HEK293 (cell line): ENCODE measurements around the gene DHRS4.

Experiments used
- BCL6B ChIP-seq: fragments of 450-650 bp; formaldehyde crosslinking; IDR thresholded peaks from 2 replicates; pipeline ENCODE4 v1.5.1; 2017; ENCODE audit warnings: missing biosample characterization, missing genetic modification characterization
- GLIS2 ChIP-seq: fragments of 450-650 bp; formaldehyde crosslinking; IDR thresholded peaks from 2 replicates; pipeline ENCODE4 v1.5.1; 2016; ENCODE audit warnings: missing biosample characterization, missing genetic modification characterization
- IKZF3 ChIP-seq: fragments of 450-650 bp; IDR thresholded peaks from 2 replicates; pipeline ENCODE4 v1.5.0; 2018; ENCODE audit warnings: missing biosample characterization, mild to moderate bottlenecking, missing genetic modification characterization, moderate library complexity
- PRDM2 ChIP-seq: fragments of 450-650 bp; formaldehyde crosslinking; IDR thresholded peaks from 2 replicates; pipeline ENCODE4 v1.5.1; 2016; ENCODE audit warnings: missing biosample characterization, missing genetic modification characterization, borderline replicate concordance
- SP2 ChIP-seq: fragments of 450-650 bp; formaldehyde crosslinking; IDR thresholded peaks from 2 replicates; pipeline ENCODE4 v1.5.1; 2016; ENCODE audit warnings: missing biosample characterization, missing genetic modification characterization
- SP3 ChIP-seq: fragments of 450-650 bp; formaldehyde crosslinking; IDR thresholded peaks from 2 replicates; pipeline ENCODE4 v1.5.1; 2016; ENCODE audit warnings: missing biosample characterization, missing genetic modification characterization
- WT1 ChIP-seq: fragments of 450-650 bp; formaldehyde crosslinking; IDR thresholded peaks from 2 replicates; pipeline ENCODE4 v1.5.1; 2016; ENCODE audit warnings: missing biosample characterization, missing genetic modification characterization
- ZBTB11 ChIP-seq: fragments of 450-650 bp; formaldehyde crosslinking; conservative IDR thresholded peaks from 2 replicates; pipeline ENCODE4 v1.5.1; 2016; ENCODE audit warnings: low read depth, missing biosample characterization, missing genetic modification characterization
- ZBTB48 ChIP-seq: fragments of 450-650 bp; formaldehyde crosslinking; IDR thresholded peaks from 2 replicates; pipeline ENCODE4 v1.5.1; 2016; ENCODE audit warnings: missing biosample characterization, missing genetic modification characterization
- ZBTB7A ChIP-seq: fragments of 450-650 bp; formaldehyde crosslinking; IDR thresholded peaks from 2 replicates; pipeline ENCODE4 v1.5.1; 2016; ENCODE audit warnings: low read depth, missing biosample characterization, missing genetic modification characterization
- ZFHX2 ChIP-seq: fragments of 450-650 bp; formaldehyde crosslinking; conservative IDR thresholded peaks from 2 replicates; pipeline ENCODE4 v1.5.1; 2016; ENCODE audit warnings: missing biosample characterization, missing genetic modification characterization
- ZNF146 ChIP-seq: fragments of 450-650 bp; formaldehyde crosslinking; IDR thresholded peaks from 2 replicates; pipeline ENCODE4 v1.5.1; 2016; ENCODE audit warnings: missing biosample characterization, missing genetic modification characterization
- ZNF16 ChIP-seq: fragments of 450-650 bp; formaldehyde crosslinking; IDR thresholded peaks from 2 replicates; pipeline ENCODE4 v1.5.1; 2016; ENCODE audit warnings: low read depth, missing biosample characterization, missing genetic modification characterization
- ZNF169 ChIP-seq: fragments of 450-650 bp; formaldehyde crosslinking; IDR thresholded peaks from 2 replicates; pipeline ENCODE4 v1.5.1; 2016; ENCODE audit warnings: missing biosample characterization, missing genetic modification characterization
- ZNF362 ChIP-seq: fragments of 450-650 bp; formaldehyde crosslinking; IDR thresholded peaks from 2 replicates; pipeline ENCODE4 v1.5.1; 2016; ENCODE audit warnings: missing biosample characterization, missing genetic modification characterization
- ZNF37A ChIP-seq: fragments of 450-650 bp; IDR thresholded peaks from 2 replicates; pipeline ENCODE4 v1.5.1; 2018; ENCODE audit warnings: missing biosample characterization, missing genetic modification characterization
- ZNF391 ChIP-seq: fragments of 450-650 bp; formaldehyde crosslinking; IDR thresholded peaks from 2 replicates; pipeline ENCODE4 v1.5.1; 2016; ENCODE audit warnings: low read depth, missing biosample characterization, missing genetic modification characterization, borderline replicate concordance
- ZNF433 ChIP-seq: fragments of 450-650 bp; formaldehyde crosslinking; IDR thresholded peaks from 2 replicates; pipeline ENCODE4 v1.5.1; 2016; ENCODE audit warnings: missing biosample characterization, missing genetic modification characterization, low read depth
- ZNF560 ChIP-seq: fragments of 450-650 bp; formaldehyde crosslinking; IDR thresholded peaks from 2 replicates; pipeline ENCODE4 v1.5.1; 2017; ENCODE audit warnings: missing biosample characterization, missing genetic modification characterization, borderline replicate concordance
- ZNF596 ChIP-seq: fragments of 450-650 bp; IDR thresholded peaks from 2 replicates; pipeline ENCODE4 v1.5.0; 2018; ENCODE audit warnings: missing biosample characterization, mild to moderate bottlenecking, missing genetic modification characterization, moderate library complexity
- ZNF600 ChIP-seq: fragments of 450-650 bp; formaldehyde crosslinking; IDR thresholded peaks from 2 replicates; pipeline ENCODE4 v1.5.1; 2016; ENCODE audit warnings: missing biosample characterization, missing genetic modification characterization
- ZNF670 ChIP-seq: fragments of 450-650 bp; formaldehyde crosslinking; IDR thresholded peaks from 2 replicates; pipeline ENCODE4 v1.5.1; 2016; ENCODE audit warnings: missing biosample characterization, missing genetic modification characterization, low read depth
- ZNF791 ChIP-seq: fragments of 450-650 bp; formaldehyde crosslinking; IDR thresholded peaks from 2 replicates; pipeline ENCODE4 v1.5.1; 2016; ENCODE audit warnings: missing biosample characterization, missing genetic modification characterization
- ZNF830 ChIP-seq: fragments of 450-650 bp; IDR thresholded peaks from 2 replicates; pipeline ENCODE4 v1.5.0; 2018; ENCODE audit warnings: missing biosample characterization, missing genetic modification characterization, low read depth, mild to moderate bottlenecking, moderate library complexity
- ZSCAN5A ChIP-seq: fragments of 450-650 bp; formaldehyde crosslinking; IDR thresholded peaks from 2 replicates; pipeline ENCODE4 v1.5.1; 2016; ENCODE audit warnings: missing biosample characterization, missing genetic modification characterization

DHRS4 gene

GRCh38 chr14:23953464-23954278, at the start of gene DHRS4 (continued):
- TF ChIP-seq PRDM2 (tag by site-specific recombination), result no peak
- TF ChIP-seq ZNF146 (tag by site-specific recombination), result 0 out of 2 replicates have a peak, but pooled peaks have one; percentile 19
- peak; percentile 92 for TF ChIP-seq SP3 (tag by site-specific recombination)
- TF ChIP-seq ZBTB48 (tag by site-specific recombination), result peak; percentile 90
- peak; percentile 54; the same call in 1 of the 2 replicates for TF ChIP-seq ZBTB11
- no peak for TF ChIP-seq BCL6B (tag by site-specific recombination)
- no peak for TF ChIP-seq ZNF560 (tag by site-specific recombination)
- no peak for TF ChIP-seq WT1 (tag by site-specific recombination)
- TF ChIP-seq ZNF600, result peak; percentile 87
- no peak for TF ChIP-seq ZNF362 (tag by site-specific recombination)
- TF ChIP-seq ZNF433 (tag by site-specific recombination), result no peak
- TF ChIP-seq ZNF16 (tag by site-specific recombination), result no peak
- peak; percentile 78 for TF ChIP-seq ZNF391 (tag by site-specific recombination)
- TF ChIP-seq SP2 (tag by site-specific recombination), result peak; percentile 94
- TF ChIP-seq ZSCAN5A (tag by site-specific recombination), result 0 out of 2 replicates have a peak, but pooled peaks have one; percentile 77
- peak; percentile 85 for TF ChIP-seq IKZF3 (tag by site-specific recombination)
- TF ChIP-seq ZNF169 (tag by site-specific recombination), result no peak
- TF ChIP-seq ZNF670 (tag by site-specific recombination), result no peak
- no peak for TF ChIP-seq ZNF791
- TF ChIP-seq ZFHX2 (tag by site-specific recombination), result no peak
- TF ChIP-seq ZBTB7A (tag by site-specific recombination), result no peak
- no peak for TF ChIP-seq ZNF37A (tag by site-specific recombination)
- TF ChIP-seq ZNF830 (tag by site-specific recombination), result no peak
- TF ChIP-seq ZNF596 (tag by site-specific recombination), result no peak
- no peak for TF ChIP-seq GLIS2 (tag by site-specific recombination)
